PC-3 (cell line): ENCODE data around the gene CFAP53.

ENCODE experiments used
- EZH2 ChIP-seq: fragments of 300-600 bp; sonication (generic); IDR thresholded peaks from one replicate; pipeline ENCODE4 v1.6.1; 2017; ENCODE audit warnings: antibody characterized with exemption, mild to moderate bottlenecking, low read length; ENCODE audit not compliant: unreplicated experiment
- EZH2phosphoT487 ChIP-seq: fragments of 300-600 bp; sonication (generic); IDR thresholded peaks from 2 replicates; pipeline ENCODE4 v1.6.1; 2018; ENCODE audit warnings: mild to moderate bottlenecking, antibody characterized with exemption, low read length, borderline replicate concordance
- TF ChIP-seq, protein P1 (sequence below): fragments of 300-600 bp; sonication (generic); conservative IDR thresholded peaks from 2 replicates; pipeline ENCODE4 v1.5.1; 2017; ENCODE audit warnings: antibody characterized with exemption, low read depth, mild to moderate bottlenecking, low read length

DNA sequence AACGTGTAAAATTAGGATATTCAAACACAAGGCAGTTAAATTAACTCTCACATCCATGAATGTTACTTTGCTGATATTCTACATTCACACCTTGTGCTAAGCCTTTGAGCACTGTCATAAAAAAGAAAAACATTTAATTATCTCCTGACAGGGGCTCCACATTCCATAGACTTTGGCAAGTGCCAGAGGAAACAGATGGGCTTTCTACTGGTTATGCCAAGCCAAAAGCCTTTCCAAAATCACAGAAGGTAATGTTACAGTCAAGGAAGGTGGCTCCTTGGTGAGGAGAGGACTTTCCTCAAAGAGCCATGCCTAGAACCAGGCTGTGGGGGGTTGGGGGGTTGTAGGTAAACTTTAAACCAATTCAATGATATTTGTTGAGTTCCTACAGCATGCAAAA, 83.8 kb downstream of the CFAP53 start:
- TF ChIP-seq, protein P1, sequence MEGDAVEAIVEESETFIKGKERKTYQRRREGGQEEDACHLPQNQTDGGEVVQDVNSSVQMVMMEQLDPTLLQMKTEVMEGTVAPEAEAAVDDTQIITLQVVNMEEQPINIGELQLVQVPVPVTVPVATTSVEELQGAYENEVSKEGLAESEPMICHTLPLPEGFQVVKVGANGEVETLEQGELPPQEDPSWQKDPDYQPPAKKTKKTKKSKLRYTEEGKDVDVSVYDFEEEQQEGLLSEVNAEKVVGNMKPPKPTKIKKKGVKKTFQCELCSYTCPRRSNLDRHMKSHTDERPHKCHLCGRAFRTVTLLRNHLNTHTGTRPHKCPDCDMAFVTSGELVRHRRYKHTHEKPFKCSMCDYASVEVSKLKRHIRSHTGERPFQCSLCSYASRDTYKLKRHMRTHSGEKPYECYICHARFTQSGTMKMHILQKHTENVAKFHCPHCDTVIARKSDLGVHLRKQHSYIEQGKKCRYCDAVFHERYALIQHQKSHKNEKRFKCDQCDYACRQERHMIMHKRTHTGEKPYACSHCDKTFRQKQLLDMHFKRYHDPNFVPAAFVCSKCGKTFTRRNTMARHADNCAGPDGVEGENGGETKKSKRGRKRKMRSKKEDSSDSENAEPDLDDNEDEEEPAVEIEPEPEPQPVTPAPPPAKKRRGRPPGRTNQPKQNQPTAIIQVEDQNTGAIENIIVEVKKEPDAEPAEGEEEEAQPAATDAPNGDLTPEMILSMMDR: no peak
- TF ChIP-seq EZH2phosphoT487: no peak
- TF ChIP-seq EZH2: no peak
